Nephron progenitor cell (in vitro differentiated cells): Measurements from ENCODE around the gene CCR2.
A peak's percentile ranks its signal among the peaks of the same experiment; 100 is the strongest.

Experiments
- DNase-seq: peaks from one replicate; pipeline ENCODE4 v3.0.0; 2021
- H3K27ac Mint-ChIP-seq: 2 replicates; pipeline ENCODE4 v1.8.0; 2021; ENCODE audit warnings: mild to moderate bottlenecking, moderate library complexity, mixed read lengths
- H3K27me3 Mint-ChIP-seq: 2 replicates; pipeline ENCODE4 v1.8.0; 2021; ENCODE audit warnings: mild to moderate bottlenecking, low read depth, mixed read lengths; ENCODE audit not compliant: poor library complexity
- H3K36me3 Mint-ChIP-seq: 2 replicates; pipeline ENCODE4 v1.8.0; 2021; ENCODE audit warnings: low read depth, mixed read lengths
- H3K4me1 Mint-ChIP-seq: 2 replicates; pipeline ENCODE4 v1.8.0; 2021; ENCODE audit warnings: mixed read lengths
- H3K4me3 Mint-ChIP-seq: 2 replicates; pipeline ENCODE4 v1.8.0; 2021; ENCODE audit warnings: mild to moderate bottlenecking, moderate library complexity, mixed read lengths
- H3K9me3 Mint-ChIP-seq: 2 replicates; pipeline ENCODE4 v1.8.0; 2021; ENCODE audit warnings: mild to moderate bottlenecking, moderate library complexity, mixed read lengths
- CTCF ChIP-seq: fragments of 200-600 bp; sonication (generic); IDR thresholded peaks from 2 replicates; pipeline ENCODE4 v1.5.0; 2021; ENCODE audit warnings: antibody characterized with exemption

Gene CCR2

GRCh38 chr3:46393554-46394434 lies 39.9 kb downstream of the CCR2 start:
- Mint-ChIP-seq H3K36me3 (no peaks in the 10 kb centered on the region), H3K27me3 (peaks cover 6% of the 10 kb centered on the region), H3K4me3 (no peak overlapping the region), H3K9me3 (no peaks in the 10 kb centered on the region), H3K4me1 (no peaks in the 10 kb centered on the region), H3K27ac (peak overlapping the region; percentile 37)
- TF ChIP-seq CTCF: no peak
- no peak for DNase-seq

- no peak overlapping the region for H3K4me3 Mint-ChIP-seq
- no peak for DNase-seq
- no peak for TF ChIP-seq CTCF
- peaks cover 6% of the 10 kb centered on the region for H3K27me3 Mint-ChIP-seq
- H3K27ac Mint-ChIP-seq: no peak overlapping the region
- H3K4me1 Mint-ChIP-seq: no peaks in the 10 kb centered on the region
- H3K9me3 Mint-ChIP-seq: no peaks in the 10 kb centered on the region
- H3K36me3 Mint-ChIP-seq: no peaks in the 10 kb centered on the region
Measured at GRCh38 chr3:46395210-46395661, 41.3 kb downstream of the CCR2 start.

GRCh38 chr3:46395766-46396530 lies 42.0 kb downstream of the CCR2 start:
- no peak for TF ChIP-seq CTCF

GRCh38 chr3:46397111-46397510 lies 43.2 kb downstream of the CCR2 start:
- no peak overlapping the region for H3K4me3 Mint-ChIP-seq
- H3K27me3 Mint-ChIP-seq: peaks cover 6% of the 10 kb centered on the region
- no peaks in the 10 kb centered on the region for H3K9me3 Mint-ChIP-seq
- H3K4me1 Mint-ChIP-seq: no peaks in the 10 kb centered on the region
- no peak overlapping the region for H3K27ac Mint-ChIP-seq
- DNase-seq: no peak
- H3K36me3 Mint-ChIP-seq: no peaks in the 10 kb centered on the region
- no peak for TF ChIP-seq CTCF

More at GRCh38 chr3:46395766-46396530, 42.0 kb downstream of the CCR2 start:
- DNase-seq: no peak
- no peak overlapping the region for H3K4me3 Mint-ChIP-seq
- H3K27ac Mint-ChIP-seq: no peak overlapping the region
- H3K4me1 Mint-ChIP-seq: no peaks in the 10 kb centered on the region
- H3K9me3 Mint-ChIP-seq: no peaks in the 10 kb centered on the region
- peaks cover 6% of the 10 kb centered on the region for H3K27me3 Mint-ChIP-seq
- no peaks in the 10 kb centered on the region for H3K36me3 Mint-ChIP-seq

- DNase-seq: no peak
- no peak for TF ChIP-seq CTCF
- Mint-ChIP-seq H3K36me3 (no peaks in the 10 kb centered on the region), H3K4me3 (no peak overlapping the region), H3K4me1 (no peaks in the 10 kb centered on the region), H3K27me3 (peaks cover 6% of the 10 kb centered on the region), H3K27ac (no peak overlapping the region), H3K9me3 (no peaks in the 10 kb centered on the region)
Measured at GRCh38 chr3:46398186-46398955, 44.5 kb downstream of the CCR2 start.
